GM12878 (cell line): ENCODE results near the gene CEBPB. TPM values are rescaled to one million over a fixed set of nuclear protein-coding genes. Genes with fewer than 3 reads are reported as not detected.

ENCODE experiments used
- ATAC-seq: fragments of 200-7000 bp; cut with Tn5 transposase; 3 replicates; pipeline ENCODE4 v1.9.1; 2020; ENCODE audit warnings: mild to moderate bottlenecking, moderate library complexity
- BruUV-seq: library from RNA; stranded (reverse); fragments of 400-500 nt; replicated peaks from 2 replicates; lab custom pipeline; 2021; lab: Mats Ljungman, UMichigan
- CTCF ChIA-PET: fragments of 300-600 bp; sonication (Branson Sonifier 250); formaldehyde crosslinking; extraction: SDS; loops from one replicate; lab custom pipeline; 2021; ENCODE audit warnings: inconsistent platforms; lab: Yijun Ruan, JAX
- POLR2A ChIA-PET: fragments of 350-600 bp; formaldehyde crosslinking; extraction: SDS; loops from one replicate; lab custom pipeline; 2021; ENCODE audit warnings: inconsistent platforms; lab: Charles Lee
- RAD21 ChIA-PET: fragments of 300-600 bp; sonication (Branson Sonifier 250); formaldehyde crosslinking; loops from one replicate; lab custom pipeline; 2023; ENCODE audit warnings: antibody characterized with exemption; ENCODE audit not compliant: unreplicated experiment; lab: Charles Lee
- SMC1A ChIA-PET: fragments of 300-600 bp; sonication (Branson Sonifier 250); formaldehyde crosslinking; loops from one replicate; lab custom pipeline; 2023; ENCODE audit not compliant: unreplicated experiment, uncharacterized antibody; lab: Charles Lee
- DNase-seq: peaks from one replicate; pipeline ENCODE4 v3.0.0-alpha.2; 2011; ENCODE audit warnings: low read depth, low spot score
- FAIRE-seq: peaks from 3 replicates; lab custom pipeline; 2011; peaks lifted over from hg19 to GRCh38; lab: Jason Lieb, UNC
- H2AFZ ChIP-seq: 2 replicates; pipeline ENCODE4 v1.6.0; 2011; ENCODE audit warnings: low read depth, low read length, control low read depth; ENCODE audit not compliant: control insufficient read depth
- H3K27ac ChIP-seq: 2 replicates; pipeline ENCODE4 v1.5.1; 2011; ENCODE audit warnings: control low read depth; ENCODE audit not compliant: control insufficient read depth, insufficient read depth
- H3K27me3 ChIP-seq, 2 experiments: replicated peaks in 1 of 2; 2 replicates each; pipeline versions ENCODE4 v1.6.0 to v1.6.1; 2011; ENCODE audit warnings: low read length in 1 of 2; ENCODE audit not compliant: control insufficient read depth in 2 of 2, insufficient read depth in 2 of 2
- H3K36me3 ChIP-seq, 2 experiments: 2 replicates each; pipeline ENCODE4 v1.5.1; 2011; ENCODE audit warnings: low read length in 1 of 2; ENCODE audit not compliant: control insufficient read depth in 2 of 2, insufficient read depth in 2 of 2
- H3K4me1 ChIP-seq: 2 replicates; pipeline ENCODE4 v1.6.1; 2011; ENCODE audit warnings: mild to moderate bottlenecking, low read length, moderate library complexity, mixed read lengths; ENCODE audit not compliant: control insufficient read depth, insufficient read depth
- H3K4me2 ChIP-seq: 2 replicates; pipeline ENCODE4 v1.6.0; 2011; ENCODE audit warnings: control low read depth; ENCODE audit not compliant: control insufficient read depth, insufficient read depth
- H3K4me3 ChIP-seq: fragments of 200-600 bp; sonication (generic); 2 replicates; pipeline ENCODE4 v1.5.1; 2016
- H3K79me2 ChIP-seq: 2 replicates; pipeline ENCODE4 v1.6.0; 2011; ENCODE audit warnings: low read length; ENCODE audit not compliant: control insufficient read depth, insufficient read depth
- H3K9ac ChIP-seq: 2 replicates; pipeline ENCODE4 v1.8.0; 2011; ENCODE audit warnings: low read length, control low read depth, mixed read lengths; ENCODE audit not compliant: control insufficient read depth, insufficient read depth
- H3K9me3 ChIP-seq: replicated peaks from 3 replicates; pipeline ENCODE4 v1.5.1; 2011; ENCODE audit warnings: mild to moderate bottlenecking, low read length; ENCODE audit not compliant: control insufficient read depth, insufficient read depth
- H4K20me1 ChIP-seq: 2 replicates; pipeline ENCODE4 v1.6.0; 2011; ENCODE audit not compliant: control insufficient read depth, insufficient read depth
- BCLAF1 ChIP-seq: fragments of 450-650 bp; IDR thresholded peaks from 2 replicates; pipeline ENCODE4 v1.6.1; 2017; ENCODE audit warnings: antibody characterized with exemption, mild to moderate bottlenecking, moderate library complexity
- CEBPB ChIP-seq, 2 experiments: fragments of 150-350 bp in 1 of 2; IDR thresholded peaks; 2 replicates each; pipeline ENCODE4 v1.6.1; 2012 to 2014; ENCODE audit warnings: low read depth in 2 of 2, low read length in 2 of 2, borderline replicate concordance in 1 of 2, inconsistent platforms in 1 of 2
- CHD1 ChIP-seq: IDR thresholded peaks from 2 replicates; pipeline ENCODE4 v1.6.1; 2012; ENCODE audit warnings: low read depth, low read length, improper control_type of control experiment
- E4F1 ChIP-seq: fragments of 450-650 bp; IDR thresholded peaks from 2 replicates; pipeline ENCODE4 v1.6.1; 2018; ENCODE audit warnings: borderline replicate concordance, mild to moderate bottlenecking; ENCODE audit not compliant: partially characterized antibody
- EGR1 ChIP-seq, 2 experiments: IDR thresholded peaks; 1 replicate in 1 of 2; 2 replicates in 1 of 2; pipeline ENCODE4 v1.6.1; 2011 to 2012; ENCODE audit warnings: low read depth in 2 of 2, low read length in 2 of 2, borderline replicate concordance in 1 of 2, mild to moderate bottlenecking in 1 of 2, moderate library complexity in 1 of 2
- IRF3 ChIP-seq: fragments of 450-650 bp; IDR thresholded peaks from 2 replicates; pipeline ENCODE4 v1.6.1; 2014; ENCODE audit warnings: mild to moderate bottlenecking
- KDM1A ChIP-seq: fragments of 200-600 bp; sonication (generic); IDR thresholded peaks from 2 replicates; pipeline ENCODE4 v1.6.1; 2016; ENCODE audit warnings: borderline replicate concordance
- POLR2A ChIP-seq: IDR thresholded peaks from 2 replicates; pipeline ENCODE4 v1.6.1; 2011; ENCODE audit warnings: low read depth, mild to moderate bottlenecking, low read length
- SREBF1 ChIP-seq: IDR thresholded peaks from 2 replicates; pipeline ENCODE4 v1.6.1; 2012; ENCODE audit warnings: mild to moderate bottlenecking, low read length
- SREBF2 ChIP-seq: IDR thresholded peaks from 2 replicates; pipeline ENCODE4 v1.6.1; 2012; ENCODE audit warnings: mild to moderate bottlenecking, low read length
- SUPT20H ChIP-seq: IDR thresholded peaks from 2 replicates; pipeline ENCODE4 v1.6.1; 2011; ENCODE audit warnings: low read depth, mild to moderate bottlenecking, low read length, moderate library complexity, borderline replicate concordance; ENCODE audit not compliant: control insufficient read depth
- USF1 ChIP-seq: IDR thresholded peaks from 2 replicates; pipeline ENCODE4 v1.6.1; 2011; ENCODE audit warnings: borderline replicate concordance, low read depth, mild to moderate bottlenecking, moderate library complexity, mixed read lengths, low read length; ENCODE audit not compliant: insufficient read depth; ENCODE audit errors: extremely low read length
- YBX1 ChIP-seq: fragments of 450-650 bp; IDR thresholded peaks from 2 replicates; pipeline ENCODE4 v1.6.1; 2016; ENCODE audit warnings: antibody characterized with exemption
- WGBS: methylation state at CpG from one replicate; pipeline ENCODE4 v1.1.6; 2016; ENCODE audit warnings: low lambda C conversion rate; ENCODE audit not compliant: insufficient replicate concordance, insufficient coverage; ENCODE audit errors: missing lambda C conversion rate; 5-methylcytosine and 5-hydroxymethylcytosine counted together
- in situ Hi-C: fragments of 300-500 bp; cut with MboI; formaldehyde crosslinking; loops from 9 replicates; pipeline ENCODE4 v1.14.3; 2018; ENCODE audit warnings: mixed read lengths
- intact Hi-C: fragments of 100-400 bp; cut with micrococcal nuclease; formaldehyde crosslinking; loops from one replicate; pipeline ENCODE4 v1.14.2; 2022; ENCODE audit not compliant: unreplicated experiment
- polyA plus RNA-seq, 11 experiments: library from polyadenylated mRNA; depleted of rRNA in 4 of 11; unstranded in 6 of 11; stranded (reverse) in 5 of 11; fragments of >200 nt; fragmentation: Nextera tagmentation in 4 of 11; fragmentation: Illumina TruSeq in 1 of 11; extraction: Ambion mirVana in 4 of 11; extraction: Trizol in 1 of 11; gene quantifications; 1 replicate in 1 of 11; 2 replicates in 10 of 11; pipeline versions ENCODE4 v1.2.1 to v1.2.3, GENCODE V29; 2011 to 2016; ENCODE audit warnings: inconsistent platforms in 2 of 11, missing spikeins in 2 of 11, low read depth in 1 of 11
- total RNA-seq, 4 experiments: library from RNA; depleted of rRNA in 3 of 4; stranded (reverse); fragments of >200 nt in 3 of 4; fragmentation: Illumina TruSeq in 1 of 4; extraction: Trizol in 1 of 4; gene quantifications; 2 replicates each; pipeline versions ENCODE4 v1.2.1 to v1.2.3, GENCODE V29; 2013 to 2021

Gene CEBPB
- total and polyA plus RNA-seq, 10 of the 15 experiments (the other 5 are each of a cell fraction or from before 2014, with no cell fraction given) = 0.18 to 8.8 (median 1.6) TPM

GRCh38 chr20:50145566-50145965 lies 45.1 kb upstream of the CEBPB start:
- Histone ChIP-seq H4K20me1 (no peaks in the 10 kb centered on the region), H3K4me1 (peaks cover 15% of the 10 kb centered on the region), H3K4me3 (no peak overlapping the region), H3K4me2 (no peak overlapping the region), H3K36me3 (peaks cover 4 to 16% of the 10 kb centered on the region in 2 experiments), H3K27me3 (no peaks in the 10 kb centered on the region), H3K79me2 (peaks cover 36% of the 10 kb centered on the region), H3K9me3 (no peaks in the 10 kb centered on the region), H3K27ac (no peak overlapping the region), H3K9ac (no peak overlapping the region), H2AFZ (no peak overlapping the region)
- no peak for FAIRE-seq
- CTCF ChIA-PET = interaction anchor here (0.9 to 1.2 kb wide), 3 partner anchors 9 to 74 kb away, joined by 3 to 6 read pairs (median 3); no protein-coding TSS in a partner anchor
- SMC1A ChIA-PET = interaction anchor here (1.1 kb wide), 1 partner anchor 22 kb away, joined by 3 read pairs; no protein-coding TSS in a partner anchor
- DNase-seq = no peak
- RAD21 ChIA-PET = no interaction called here
- WGBS = 92% methylated on average over 6 of the region's 6 CpGs
- TF ChIP-seq POLR2A (no peak), CHD1 (no peak), EGR1 (IDR thresholded peaks at IDR 0.05; ENCODE audit: borderline replicate concordance in 1 of 2, low read depth in 2 of 2, low read length in 2 of 2) (no peak), USF1 (no peak), KDM1A (no peak), SREBF2 (no peak), SREBF1 (no peak), YBX1 (no peak), IRF3 (no peak), SUPT20H (no peak), BCLAF1 (no peak), CEBPB (IDR thresholded peaks at IDR 0.05; ENCODE audit: borderline replicate concordance in 1 of 2, low read depth in 2 of 2, low read length in 2 of 2) (no peak), E4F1 (no peak)
- POLR2A ChIA-PET = interaction anchor here (0.7 to 2.2 kb wide), 2 partner anchors 8 to 62 kb away, joined by 3 to 9 read pairs; partner anchors contain the start of gene PEDS1
- BruUV-seq = no TSS peak
- no peak for ATAC-seq
- intact Hi-C loops (no loop called here), in situ Hi-C loops (no loop called here)
